Neural progenitor cell (in vitro differentiated cells): ENCODE data around the gene MAGOHB. TPM values are rescaled to one million over a fixed set of nuclear protein-coding genes. Genes with fewer than 3 reads are reported as not detected.
A peak's percentile ranks its signal among the peaks of the same experiment; 100 is the strongest.

Source experiments
- DNase-seq: peaks from one replicate; pipeline ENCODE4 v3.0.0-alpha.2; 2016; ENCODE audit warnings: low spot score
- H2AFZ ChIP-seq: fragments of 200-600 bp; sonication (generic); replicated peaks from 2 replicates; pipeline ENCODE4 v1.6.1; 2016; ENCODE audit warnings: antibody characterized with exemption
- H3F3A ChIP-seq: fragments of 200-600 bp; sonication (generic); 2 replicates; pipeline ENCODE4 v1.6.1; 2016; ENCODE audit warnings: antibody characterized with exemption, low read depth
- H3K27ac ChIP-seq: fragments of 200-600 bp; sonication (generic); 2 replicates; pipeline ENCODE4 v1.5.1; 2016; ENCODE audit warnings: mild to moderate bottlenecking
- H3K27me3 ChIP-seq: fragments of 200-600 bp; sonication (generic); 2 replicates; pipeline ENCODE4 v1.6.1; 2016; ENCODE audit warnings: mild to moderate bottlenecking, moderate library complexity
- H3K36me3 ChIP-seq: fragments of 200-600 bp; sonication (generic); 2 replicates; pipeline ENCODE4 v1.5.1; 2016
- H3K4me1 ChIP-seq: fragments of 200-600 bp; sonication (generic); 2 replicates; pipeline ENCODE4 v1.6.1; 2016; ENCODE audit warnings: mixed run types
- H3K4me2 ChIP-seq: fragments of 200-600 bp; sonication (generic); 2 replicates; pipeline ENCODE4 v1.6.1; 2016
- H3K4me3 ChIP-seq: fragments of 200-600 bp; sonication (generic); 2 replicates; pipeline ENCODE4 v1.5.1; 2016
- H3K79me2 ChIP-seq: fragments of 200-600 bp; sonication (generic); 2 replicates; pipeline ENCODE4 v1.6.1; 2016; ENCODE audit warnings: low read depth
- H3K9ac ChIP-seq: fragments of 200-600 bp; sonication (generic); 2 replicates; pipeline ENCODE4 v1.6.1; 2016
- H3K9me3 ChIP-seq: fragments of 200-600 bp; sonication (generic); 2 replicates; pipeline ENCODE4 v1.5.1; 2016; ENCODE audit warnings: low read depth
- H4K20me1 ChIP-seq: fragments of 200-600 bp; sonication (generic); 2 replicates; pipeline ENCODE4 v1.6.1; 2016; ENCODE audit warnings: low read depth
- H3K27ac Mint-ChIP-seq: 3 replicates; pipeline ENCODE4 v1.8.0; 2021; ENCODE audit warnings: mixed read lengths
- H3K27me3 Mint-ChIP-seq: 2 replicates; pipeline ENCODE4 v1.8.0; 2022; ENCODE audit warnings: low read depth, mild to moderate bottlenecking, inconsistent platforms, moderate library complexity, mixed read lengths; ENCODE audit not compliant: insufficient read depth
- H3K36me3 Mint-ChIP-seq: 3 replicates; pipeline ENCODE4 v1.8.0; 2021; ENCODE audit warnings: mixed read lengths
- H3K4me1 Mint-ChIP-seq: 3 replicates; pipeline ENCODE4 v1.8.0; 2021; ENCODE audit warnings: mixed read lengths
- H3K4me3 Mint-ChIP-seq: 3 replicates; pipeline ENCODE4 v1.8.0; 2021; ENCODE audit warnings: mild to moderate bottlenecking, moderate library complexity, mixed read lengths
- H3K9me3 Mint-ChIP-seq: 3 replicates; pipeline ENCODE4 v1.8.0; 2020; ENCODE audit warnings: mixed read lengths
- EZH2 ChIP-seq: fragments of 200-600 bp; sonication (generic); IDR thresholded peaks from 2 replicates; pipeline ENCODE4 v1.6.1; 2017; ENCODE audit warnings: antibody characterized with exemption, mild to moderate bottlenecking, moderate library complexity
- EZH2phosphoT487 ChIP-seq: fragments of 200-600 bp; sonication (generic); IDR thresholded peaks from 2 replicates; pipeline ENCODE4 v1.6.1; 2017; ENCODE audit warnings: antibody characterized with exemption
- total RNA-seq: library from RNA; depleted of rRNA; stranded (reverse); fragments of >200 nt; gene quantifications from 2 replicates; pipeline ENCODE4 v1.2.3, GENCODE V29; 2015; ENCODE audit warnings: low replicate concordance
- TF ChIP-seq, protein P1 (sequence below): fragments of 200-600 bp; sonication (generic); IDR thresholded peaks from 2 replicates; pipeline ENCODE4 v1.5.1; 2017; ENCODE audit warnings: antibody characterized with exemption, mild to moderate bottlenecking

Gene MAGOHB
- total RNA-seq, 1 donor from 2014 or later: 53.5 TPM

DNA sequence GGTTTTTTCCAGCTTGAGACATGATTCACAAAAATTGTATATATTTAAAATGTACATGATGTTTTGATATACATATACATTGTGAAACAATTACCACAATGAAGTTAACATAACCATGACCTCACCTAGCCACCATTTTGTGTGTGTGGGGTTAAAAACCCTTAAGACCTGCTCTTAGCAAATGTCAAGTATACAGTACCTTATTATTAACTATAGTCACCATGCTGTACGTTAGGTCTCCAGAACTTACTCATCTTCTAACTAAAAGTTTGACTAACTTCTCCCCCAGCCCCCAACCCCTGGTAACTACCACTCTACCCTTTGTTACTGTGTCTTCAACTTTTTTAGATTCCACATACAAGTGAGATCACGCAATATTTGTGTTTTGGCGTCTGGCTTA is 55.1 kb downstream of the MAGOHB start:
- Histone ChIP-seq H3K9me3 (no peaks in the 10 kb centered on the region), H3K4me1 (no peaks in the 10 kb centered on the region), H3K4me2 (no peak overlapping the region), H3K27ac (no peak overlapping the region), H3K9ac (no peak overlapping the region), H3F3A (no peaks in the 10 kb centered on the region), H2AFZ (no peak overlapping the region), H3K36me3 (no peaks in the 10 kb centered on the region), H3K4me3 (no peak overlapping the region), H3K79me2 (no peaks in the 10 kb centered on the region), H4K20me1 (no peaks in the 10 kb centered on the region), H3K27me3 (no peaks in the 10 kb centered on the region)
- Mint-ChIP-seq H3K4me1 (peaks cover 6% of the 10 kb centered on the region), H3K9me3 (peaks cover 2% of the 10 kb centered on the region), H3K4me3 (no peak overlapping the region), H3K36me3 (no peaks in the 10 kb centered on the region), H3K27me3 (no peaks in the 10 kb centered on the region), H3K27ac (no peak overlapping the region)
- DNase-seq: no peak
- no peak for TF ChIP-seq EZH2phosphoT487
- no peak for TF ChIP-seq EZH2
- TF ChIP-seq, protein P1, sequence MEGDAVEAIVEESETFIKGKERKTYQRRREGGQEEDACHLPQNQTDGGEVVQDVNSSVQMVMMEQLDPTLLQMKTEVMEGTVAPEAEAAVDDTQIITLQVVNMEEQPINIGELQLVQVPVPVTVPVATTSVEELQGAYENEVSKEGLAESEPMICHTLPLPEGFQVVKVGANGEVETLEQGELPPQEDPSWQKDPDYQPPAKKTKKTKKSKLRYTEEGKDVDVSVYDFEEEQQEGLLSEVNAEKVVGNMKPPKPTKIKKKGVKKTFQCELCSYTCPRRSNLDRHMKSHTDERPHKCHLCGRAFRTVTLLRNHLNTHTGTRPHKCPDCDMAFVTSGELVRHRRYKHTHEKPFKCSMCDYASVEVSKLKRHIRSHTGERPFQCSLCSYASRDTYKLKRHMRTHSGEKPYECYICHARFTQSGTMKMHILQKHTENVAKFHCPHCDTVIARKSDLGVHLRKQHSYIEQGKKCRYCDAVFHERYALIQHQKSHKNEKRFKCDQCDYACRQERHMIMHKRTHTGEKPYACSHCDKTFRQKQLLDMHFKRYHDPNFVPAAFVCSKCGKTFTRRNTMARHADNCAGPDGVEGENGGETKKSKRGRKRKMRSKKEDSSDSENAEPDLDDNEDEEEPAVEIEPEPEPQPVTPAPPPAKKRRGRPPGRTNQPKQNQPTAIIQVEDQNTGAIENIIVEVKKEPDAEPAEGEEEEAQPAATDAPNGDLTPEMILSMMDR: no peak

GRCh38 chr12:10557766-10558165 is 55.6 kb downstream of the MAGOHB start:
- H3K27me3 ChIP-seq: no peaks in the 10 kb centered on the region
- no peak overlapping the region for H3K4me2 ChIP-seq
- H3K4me1 Mint-ChIP-seq: peaks cover 6% of the 10 kb centered on the region
- H2AFZ ChIP-seq: peak overlapping the region; percentile 52
- H3K4me1 ChIP-seq: no peaks in the 10 kb centered on the region
- no peak overlapping the region for H3K27ac ChIP-seq
- no peaks in the 10 kb centered on the region for H3K9me3 ChIP-seq
- H3K9me3 Mint-ChIP-seq: peaks cover 2% of the 10 kb centered on the region
- H3K36me3 ChIP-seq: no peaks in the 10 kb centered on the region
- H3K36me3 Mint-ChIP-seq: no peaks in the 10 kb centered on the region
- no peaks in the 10 kb centered on the region for H4K20me1 ChIP-seq
- no peak overlapping the region for H3K27ac Mint-ChIP-seq
- H3K9ac ChIP-seq: no peak overlapping the region
- H3F3A ChIP-seq: no peaks in the 10 kb centered on the region
- no peak overlapping the region for H3K4me3 Mint-ChIP-seq
- no peaks in the 10 kb centered on the region for H3K79me2 ChIP-seq
- H3K4me3 ChIP-seq: no peak overlapping the region
- H3K27me3 Mint-ChIP-seq: no peaks in the 10 kb centered on the region
- DNase-seq: no peak
- TF ChIP-seq EZH2phosphoT487 (no peak), EZH2 (no peak)
- TF ChIP-seq, protein P1: no peak

DNA sequence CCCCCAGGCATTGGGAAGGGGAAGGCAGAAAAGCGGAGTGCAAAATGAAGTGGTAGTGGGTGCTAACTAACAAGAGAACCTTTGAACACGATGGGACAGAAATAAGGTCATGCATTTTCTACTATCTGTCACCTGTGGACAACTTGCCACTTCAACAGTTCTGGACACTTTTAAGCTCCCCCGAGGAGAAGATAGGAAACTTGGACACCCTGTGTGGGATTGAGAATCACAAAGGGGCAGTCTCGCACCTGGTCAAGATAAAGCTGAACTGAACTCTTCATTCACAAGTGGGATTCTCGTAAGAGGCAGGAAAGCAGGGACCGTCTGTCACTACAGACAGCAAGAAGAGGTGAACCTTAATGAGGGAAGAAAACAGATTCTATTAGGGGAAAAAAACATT is 56.1 kb downstream of the MAGOHB start:
- TF ChIP-seq EZH2: no peak
- TF ChIP-seq, protein P1: no peak
- TF ChIP-seq EZH2phosphoT487: no peak
- Histone ChIP-seq H3K4me1 (no peaks in the 10 kb centered on the region), H3K27ac (no peak overlapping the region), H3K4me2 (no peak overlapping the region), H3K27me3 (no peaks in the 10 kb centered on the region), H3K9ac (no peak overlapping the region), H2AFZ (peak overlapping the region; percentile 52), H3K79me2 (no peaks in the 10 kb centered on the region), H4K20me1 (no peaks in the 10 kb centered on the region), H3K9me3 (no peaks in the 10 kb centered on the region), H3F3A (no peaks in the 10 kb centered on the region), H3K36me3 (no peaks in the 10 kb centered on the region), H3K4me3 (no peak overlapping the region)
- Mint-ChIP-seq H3K36me3 (no peaks in the 10 kb centered on the region), H3K4me3 (no peak overlapping the region), H3K9me3 (peaks cover 2% of the 10 kb centered on the region), H3K27ac (no peak overlapping the region), H3K27me3 (no peaks in the 10 kb centered on the region), H3K4me1 (peaks cover 6% of the 10 kb centered on the region)
- no peak for DNase-seq
